Measurements from ENCODE around the gene CIZ1. TPM values are rescaled to one million over a fixed set of nuclear protein-coding genes. Genes with fewer than 3 reads are reported as not detected.

CIZ1 gene
- total and polyA plus RNA-seq, 2 of the 13 experiments (the other 11 are each of a cell fraction or from before 2014, with no cell fraction given): 30.6 to 50.3 TPM

DNA sequence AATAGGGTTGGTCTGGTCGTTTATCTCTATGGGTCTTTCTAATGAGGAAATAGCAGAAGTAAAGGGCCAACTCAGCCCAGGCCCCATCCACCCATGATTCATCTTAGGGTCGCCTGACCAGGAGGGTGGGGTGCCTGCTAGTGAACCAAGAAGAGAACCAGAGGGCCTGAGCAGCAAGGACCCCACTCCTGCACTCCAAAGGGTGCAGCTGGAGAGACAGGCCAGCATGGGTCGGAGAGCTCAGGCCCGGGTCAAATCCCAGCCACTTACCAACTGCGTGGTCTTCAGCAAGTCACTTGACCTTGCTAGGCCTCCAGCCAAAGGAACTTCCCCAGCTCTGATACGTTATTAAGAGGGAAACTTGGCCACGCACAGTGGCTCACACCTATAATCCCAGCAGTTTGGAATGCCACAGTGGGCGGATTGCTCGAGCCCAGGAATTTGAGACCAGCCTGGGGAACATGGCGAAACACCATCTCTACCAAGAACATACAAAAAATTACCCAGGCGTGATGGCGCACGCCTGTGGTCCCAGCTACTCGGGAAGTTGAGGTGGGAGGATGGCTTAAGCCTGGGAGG lies 27.0 kb downstream of the CIZ1 start:
- WGBS (ENCODE audit: low lambda C conversion rate): 90% methylated on average over 11 of the region's 14 CpGs
- intact Hi-C loops (cut with micrococcal nuclease; ENCODE audit: unreplicated experiment): no loop called here
- no peak for TF ChIP-seq ZNF10 (CRISPR knock-in tag; IDR thresholded peaks at IDR 0.05; ENCODE audit: borderline replicate concordance, low read depth)
- TF ChIP-seq ZNF788 (CRISPR knock-in tag; IDR thresholded peaks at IDR 0.05; ENCODE audit: borderline replicate concordance): no peak
- no peak for TF ChIP-seq ZNF777 (CRISPR knock-in tag; IDR thresholded peaks at IDR 0.05)
- TF ChIP-seq WIZ (CRISPR knock-in tag; IDR thresholded peaks at IDR 0.05): no peak
- no peak for TF ChIP-seq ZNF782 (CRISPR knock-in tag; IDR thresholded peaks at IDR 0.05; ENCODE audit: borderline replicate concordance)
- TF ChIP-seq, protein P1, sequence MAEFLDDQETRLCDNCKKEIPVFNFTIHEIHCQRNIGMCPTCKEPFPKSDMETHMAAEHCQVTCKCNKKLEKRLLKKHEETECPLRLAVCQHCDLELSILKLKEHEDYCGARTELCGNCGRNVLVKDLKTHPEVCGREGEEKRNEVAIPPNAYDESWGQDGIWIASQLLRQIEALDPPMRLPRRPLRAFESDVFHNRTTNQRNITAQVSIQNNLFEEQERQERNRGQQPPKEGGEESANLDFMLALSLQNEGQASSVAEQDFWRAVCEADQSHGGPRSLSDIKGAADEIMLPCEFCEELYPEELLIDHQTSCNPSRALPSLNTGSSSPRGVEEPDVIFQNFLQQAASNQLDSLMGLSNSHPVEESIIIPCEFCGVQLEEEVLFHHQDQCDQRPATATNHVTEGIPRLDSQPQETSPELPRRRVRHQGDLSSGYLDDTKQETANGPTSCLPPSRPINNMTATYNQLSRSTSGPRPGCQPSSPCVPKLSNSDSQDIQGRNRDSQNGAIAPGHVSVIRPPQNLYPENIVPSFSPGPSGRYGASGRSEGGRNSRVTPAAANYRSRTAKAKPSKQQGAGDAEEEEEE (CRISPR knock-in tag; IDR thresholded peaks at IDR 0.05; ENCODE audit: borderline replicate concordance): no peak
- no peaks in the 10 kb centered on the region for H3K79me2 ChIP-seq (ENCODE audit: insufficient read depth, low read length)
- ATAC-seq (no peak), DNase-seq (ENCODE audit: low spot score) (no peak), FAIRE-seq (no peak)
- in situ Hi-C loops (cut with HindIII; ENCODE audit: extremely low pct_ligation_motif_present, low pct_unique_long_range_greater_than_20kb): no loop called here
- no TSS peak for BruUV-seq (replicated peaks)
- H3K4me3 ChIP-seq (replicated peaks in 1 of 3; ENCODE audit: insufficient read depth in 1 of 3, low read depth in 2 of 3, low read length in 3 of 3): no peak overlapping the region
- ChIA-PET POLR2A (no interaction called here), CTCF (ENCODE audit: low intra/inter-chr PET ratio, low total read pairs) (no interaction called here)
- H3K27me3 ChIP-seq (ENCODE audit: control insufficient read depth in 1 of 2, insufficient read depth in 2 of 2, low read length in 2 of 2): no peaks in the 10 kb centered on the region
- H3K9ac ChIP-seq (ENCODE audit: insufficient read depth, low read depth, low read length): no peak overlapping the region
- H3K4me1 ChIP-seq (ENCODE audit: insufficient read depth, low read length): peaks cover 13% of the 10 kb centered on the region
- H4K20me1 ChIP-seq (ENCODE audit: insufficient read depth, low read length): no peaks in the 10 kb centered on the region
- no peaks in the 10 kb centered on the region for H3K9me3 ChIP-seq (ENCODE audit: low read length)
- no peak overlapping the region for H3K27ac ChIP-seq (ENCODE audit: extremely low read length, insufficient read depth, low read length)
- no peak overlapping the region for H3K4me2 ChIP-seq (ENCODE audit: low read depth, low read length)
- H2AFZ ChIP-seq (ENCODE audit: low read length): no peak overlapping the region
- H3K36me3 ChIP-seq (replicated peaks in 1 of 2; ENCODE audit: control insufficient read depth in 1 of 2, insufficient read depth in 2 of 2, low read length in 2 of 2): peaks cover 15 to 54% of the 10 kb centered on the region in 2 experiments; a peak in 4 of 5 replicates

All from HepG2 (cell line).